ENCODE results near the gene DNAJB8.

The DNAJB8 gene

GRCh38 chr3:128479558-128480086, 12.9 kb upstream of the DNAJB8 start:
- H3K4me3 ChIP-seq (ENCODE audit: low read depth, low read length) = no peak overlapping the region
- no peak for DNase-seq (ENCODE audit: low read depth)
- no peak for TF ChIP-seq CTCF (IDR thresholded peaks at IDR 0.05; ENCODE audit: low read depth, low read length, missing control alignments)

GRCh38 chr3:128478576-128479506, 12.2 kb upstream of the DNAJB8 start:
- DNase-seq (ENCODE audit: low read depth) = no peak
- TF ChIP-seq CTCF (IDR thresholded peaks at IDR 0.05; ENCODE audit: low read depth, low read length, missing control alignments) = no peak
- no peak overlapping the region for H3K4me3 ChIP-seq (ENCODE audit: low read depth, low read length)

- DNase-seq (ENCODE audit: low read depth) = no peak
- no peak overlapping the region for H3K4me3 ChIP-seq (ENCODE audit: low read depth, low read length)
- no peak for TF ChIP-seq CTCF (IDR thresholded peaks at IDR 0.05; ENCODE audit: low read depth, low read length, missing control alignments)
Measured at GRCh38 chr3:128476659-128477058, 10.0 kb upstream of the DNAJB8 start.

GRCh38 chr3:128475355-128475754, 8.7 kb upstream of the DNAJB8 start:
- no peak for DNase-seq (ENCODE audit: low read depth)
- no peak for TF ChIP-seq CTCF (IDR thresholded peaks at IDR 0.05; ENCODE audit: low read depth, low read length, missing control alignments)
- H3K4me3 ChIP-seq (ENCODE audit: low read depth, low read length) = no peak overlapping the region

- H3K4me3 ChIP-seq (ENCODE audit: low read depth, low read length) = no peak overlapping the region
- DNase-seq (ENCODE audit: low read depth) = no peak
- no peak for TF ChIP-seq CTCF (IDR thresholded peaks at IDR 0.05; ENCODE audit: low read depth, low read length, missing control alignments)
Measured at GRCh38 chr3:128473737-128474136, 7.0 kb upstream of the DNAJB8 start.

- no peak overlapping the region for H3K4me3 ChIP-seq (ENCODE audit: low read depth, low read length)
- DNase-seq (ENCODE audit: low read depth) = no peak
- no peak for TF ChIP-seq CTCF (IDR thresholded peaks at IDR 0.05; ENCODE audit: low read depth, low read length, missing control alignments)
Measured at GRCh38 chr3:128473180-128473519, 6.5 kb upstream of the DNAJB8 start.
